ENCODE results near the gene ZNF850.

DNA sequence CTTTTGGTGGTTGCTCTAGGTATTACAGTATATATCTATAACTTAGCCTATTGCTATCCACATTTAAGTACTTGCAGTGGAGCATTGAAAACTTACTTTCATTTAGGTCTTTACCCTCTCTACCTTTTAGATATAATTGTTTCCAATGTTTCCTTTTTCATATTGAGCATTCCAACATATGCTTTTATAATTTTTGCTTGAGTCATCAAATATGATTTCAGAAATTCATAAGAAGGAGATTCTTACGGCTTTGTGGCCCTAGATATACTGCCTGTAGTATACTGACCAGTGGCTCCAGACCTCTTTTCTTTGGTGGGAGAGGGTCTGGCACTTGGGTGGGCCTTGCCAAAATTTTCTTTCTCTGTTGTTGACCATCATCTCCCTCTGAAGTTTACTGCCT is 32.8 kb upstream of the ZNF850 start:
- TF ChIP-seq, protein P1, sequence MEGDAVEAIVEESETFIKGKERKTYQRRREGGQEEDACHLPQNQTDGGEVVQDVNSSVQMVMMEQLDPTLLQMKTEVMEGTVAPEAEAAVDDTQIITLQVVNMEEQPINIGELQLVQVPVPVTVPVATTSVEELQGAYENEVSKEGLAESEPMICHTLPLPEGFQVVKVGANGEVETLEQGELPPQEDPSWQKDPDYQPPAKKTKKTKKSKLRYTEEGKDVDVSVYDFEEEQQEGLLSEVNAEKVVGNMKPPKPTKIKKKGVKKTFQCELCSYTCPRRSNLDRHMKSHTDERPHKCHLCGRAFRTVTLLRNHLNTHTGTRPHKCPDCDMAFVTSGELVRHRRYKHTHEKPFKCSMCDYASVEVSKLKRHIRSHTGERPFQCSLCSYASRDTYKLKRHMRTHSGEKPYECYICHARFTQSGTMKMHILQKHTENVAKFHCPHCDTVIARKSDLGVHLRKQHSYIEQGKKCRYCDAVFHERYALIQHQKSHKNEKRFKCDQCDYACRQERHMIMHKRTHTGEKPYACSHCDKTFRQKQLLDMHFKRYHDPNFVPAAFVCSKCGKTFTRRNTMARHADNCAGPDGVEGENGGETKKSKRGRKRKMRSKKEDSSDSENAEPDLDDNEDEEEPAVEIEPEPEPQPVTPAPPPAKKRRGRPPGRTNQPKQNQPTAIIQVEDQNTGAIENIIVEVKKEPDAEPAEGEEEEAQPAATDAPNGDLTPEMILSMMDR (conservative IDR thresholded peaks at IDR 0.05): no peak
- no peak for TF ChIP-seq ZFX (IDR thresholded peaks at IDR 0.05)
